Thyroid gland (tissue), 4 donors: Measurements from ENCODE around the gene CHRNE.

Source experiments
- POLR2A ChIP-seq, 2 donors: fragments of 450-650 bp; IDR thresholded peaks; one replicate each; pipeline ENCODE4 v1.6.1; 2017; ENCODE audit warnings: antibody characterized with exemption in 2 of 2, mild to moderate bottlenecking in 2 of 2, moderate library complexity in 1 of 2
- TF ChIP-seq, protein P1 (sequence below), 6 experiments: fragments of 200-600 bp in 3 of 6; fragments of 450-650 bp in 3 of 6; sonication (generic) in 3 of 6; IDR thresholded peaks; one replicate each; pipeline ENCODE4 v1.5.1; 2016 to 2019; ENCODE audit warnings: antibody characterized with exemption in 6 of 6, mild to moderate bottlenecking in 2 of 6, inconsistent platforms in 1 of 6, moderate library complexity in 1 of 6

DNA sequence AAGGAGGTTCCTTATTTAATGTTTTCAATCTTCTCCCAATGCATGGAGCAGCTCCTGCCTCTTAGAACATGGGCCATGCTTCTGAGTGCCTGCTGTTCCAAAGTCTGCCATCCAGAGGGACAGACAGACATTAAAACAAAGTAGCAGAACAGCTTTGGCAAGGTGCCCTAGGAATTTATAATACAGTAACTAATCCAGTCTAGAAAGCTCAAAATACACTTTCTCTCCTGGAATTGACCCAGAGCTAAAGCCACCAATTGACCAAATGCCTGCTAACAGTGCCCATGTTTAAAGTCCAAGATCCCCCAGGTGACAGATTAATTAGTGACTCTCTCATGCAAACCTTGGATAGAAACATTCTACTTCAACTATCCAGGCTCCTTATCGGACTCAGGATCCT, 11.1 kb upstream of the CHRNE start:
- no peak for TF ChIP-seq POLR2A (IDR thresholded peaks at IDR 0.05)
- TF ChIP-seq, protein P1, sequence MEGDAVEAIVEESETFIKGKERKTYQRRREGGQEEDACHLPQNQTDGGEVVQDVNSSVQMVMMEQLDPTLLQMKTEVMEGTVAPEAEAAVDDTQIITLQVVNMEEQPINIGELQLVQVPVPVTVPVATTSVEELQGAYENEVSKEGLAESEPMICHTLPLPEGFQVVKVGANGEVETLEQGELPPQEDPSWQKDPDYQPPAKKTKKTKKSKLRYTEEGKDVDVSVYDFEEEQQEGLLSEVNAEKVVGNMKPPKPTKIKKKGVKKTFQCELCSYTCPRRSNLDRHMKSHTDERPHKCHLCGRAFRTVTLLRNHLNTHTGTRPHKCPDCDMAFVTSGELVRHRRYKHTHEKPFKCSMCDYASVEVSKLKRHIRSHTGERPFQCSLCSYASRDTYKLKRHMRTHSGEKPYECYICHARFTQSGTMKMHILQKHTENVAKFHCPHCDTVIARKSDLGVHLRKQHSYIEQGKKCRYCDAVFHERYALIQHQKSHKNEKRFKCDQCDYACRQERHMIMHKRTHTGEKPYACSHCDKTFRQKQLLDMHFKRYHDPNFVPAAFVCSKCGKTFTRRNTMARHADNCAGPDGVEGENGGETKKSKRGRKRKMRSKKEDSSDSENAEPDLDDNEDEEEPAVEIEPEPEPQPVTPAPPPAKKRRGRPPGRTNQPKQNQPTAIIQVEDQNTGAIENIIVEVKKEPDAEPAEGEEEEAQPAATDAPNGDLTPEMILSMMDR (IDR thresholded peaks at IDR 0.05): no peak
